Nephron progenitor cell (in vitro differentiated cells): ENCODE measurements around the gene DTNB.

Experiments
- DNase-seq: peaks from one replicate; pipeline ENCODE4 v3.0.0; 2021
- H3K27ac Mint-ChIP-seq: 2 replicates; pipeline ENCODE4 v1.8.0; 2021; ENCODE audit warnings: mild to moderate bottlenecking, moderate library complexity, mixed read lengths
- H3K27me3 Mint-ChIP-seq: 2 replicates; pipeline ENCODE4 v1.8.0; 2021; ENCODE audit warnings: mild to moderate bottlenecking, low read depth, mixed read lengths; ENCODE audit not compliant: poor library complexity
- H3K36me3 Mint-ChIP-seq: 2 replicates; pipeline ENCODE4 v1.8.0; 2021; ENCODE audit warnings: low read depth, mixed read lengths
- H3K4me1 Mint-ChIP-seq: 2 replicates; pipeline ENCODE4 v1.8.0; 2021; ENCODE audit warnings: mixed read lengths
- H3K4me3 Mint-ChIP-seq: 2 replicates; pipeline ENCODE4 v1.8.0; 2021; ENCODE audit warnings: mild to moderate bottlenecking, moderate library complexity, mixed read lengths
- H3K9me3 Mint-ChIP-seq: 2 replicates; pipeline ENCODE4 v1.8.0; 2021; ENCODE audit warnings: mild to moderate bottlenecking, moderate library complexity, mixed read lengths
- TF ChIP-seq, protein P1 (sequence below): fragments of 200-600 bp; sonication (generic); IDR thresholded peaks from 2 replicates; pipeline ENCODE4 v1.5.0; 2021; ENCODE audit warnings: antibody characterized with exemption

Gene DTNB

DNA sequence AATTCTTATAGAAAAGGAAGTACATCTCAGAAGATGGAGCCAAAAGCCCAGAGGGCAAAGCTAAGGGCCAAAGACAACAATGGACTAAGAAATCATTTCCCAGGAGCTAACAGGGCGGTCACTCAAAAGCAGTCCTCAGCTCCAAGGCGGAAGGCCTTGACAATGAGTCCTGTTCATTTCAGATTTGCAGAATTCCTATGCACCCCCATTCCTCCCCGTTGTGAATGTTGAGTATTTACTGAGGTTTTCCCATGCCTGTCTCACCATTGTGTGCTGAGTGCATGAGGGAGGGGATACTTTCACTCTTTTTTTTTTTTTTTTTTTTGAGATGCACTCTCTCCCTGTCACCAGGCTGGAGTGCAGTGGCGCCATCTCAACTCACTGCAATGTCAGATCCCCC lies 18.8 kb upstream of the DTNB start:
- TF ChIP-seq, protein P1, sequence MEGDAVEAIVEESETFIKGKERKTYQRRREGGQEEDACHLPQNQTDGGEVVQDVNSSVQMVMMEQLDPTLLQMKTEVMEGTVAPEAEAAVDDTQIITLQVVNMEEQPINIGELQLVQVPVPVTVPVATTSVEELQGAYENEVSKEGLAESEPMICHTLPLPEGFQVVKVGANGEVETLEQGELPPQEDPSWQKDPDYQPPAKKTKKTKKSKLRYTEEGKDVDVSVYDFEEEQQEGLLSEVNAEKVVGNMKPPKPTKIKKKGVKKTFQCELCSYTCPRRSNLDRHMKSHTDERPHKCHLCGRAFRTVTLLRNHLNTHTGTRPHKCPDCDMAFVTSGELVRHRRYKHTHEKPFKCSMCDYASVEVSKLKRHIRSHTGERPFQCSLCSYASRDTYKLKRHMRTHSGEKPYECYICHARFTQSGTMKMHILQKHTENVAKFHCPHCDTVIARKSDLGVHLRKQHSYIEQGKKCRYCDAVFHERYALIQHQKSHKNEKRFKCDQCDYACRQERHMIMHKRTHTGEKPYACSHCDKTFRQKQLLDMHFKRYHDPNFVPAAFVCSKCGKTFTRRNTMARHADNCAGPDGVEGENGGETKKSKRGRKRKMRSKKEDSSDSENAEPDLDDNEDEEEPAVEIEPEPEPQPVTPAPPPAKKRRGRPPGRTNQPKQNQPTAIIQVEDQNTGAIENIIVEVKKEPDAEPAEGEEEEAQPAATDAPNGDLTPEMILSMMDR: no peak
- Mint-ChIP-seq H3K4me3 (no peak overlapping the region), H3K36me3 (no peaks in the 10 kb centered on the region), H3K27ac (no peak overlapping the region), H3K4me1 (no peaks in the 10 kb centered on the region), H3K27me3 (peaks cover 13% of the 10 kb centered on the region), H3K9me3 (no peaks in the 10 kb centered on the region)
- DNase-seq: no peak

DNA sequence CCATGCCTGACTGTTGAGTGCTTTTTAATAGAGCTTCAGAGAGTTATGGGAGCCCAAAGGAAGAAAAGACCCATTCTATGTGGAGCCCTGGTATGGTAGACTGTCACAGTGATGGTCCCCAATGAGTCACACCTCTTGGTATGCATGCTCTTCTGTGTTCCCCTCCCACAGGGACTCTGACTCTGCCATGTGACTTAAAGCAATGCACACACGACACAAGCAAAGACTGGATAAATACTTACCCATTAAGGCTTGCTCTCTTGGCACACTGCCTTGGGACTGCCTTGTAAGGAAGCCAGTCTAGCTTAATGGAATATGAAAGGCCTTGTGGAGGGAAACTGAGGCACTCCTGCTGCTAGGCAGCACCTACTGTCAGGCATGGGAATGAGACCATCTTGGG lies 16.7 kb upstream of the DTNB start:
- TF ChIP-seq, protein P1: no peak
- peaks cover 8% of the 10 kb centered on the region for H3K27me3 Mint-ChIP-seq
- H3K4me1 Mint-ChIP-seq: peaks cover 12% of the 10 kb centered on the region
- H3K4me3 Mint-ChIP-seq: no peak overlapping the region
- no peak overlapping the region for H3K27ac Mint-ChIP-seq
- DNase-seq: no peak
- no peaks in the 10 kb centered on the region for H3K9me3 Mint-ChIP-seq
- H3K36me3 Mint-ChIP-seq: no peaks in the 10 kb centered on the region

DNA sequence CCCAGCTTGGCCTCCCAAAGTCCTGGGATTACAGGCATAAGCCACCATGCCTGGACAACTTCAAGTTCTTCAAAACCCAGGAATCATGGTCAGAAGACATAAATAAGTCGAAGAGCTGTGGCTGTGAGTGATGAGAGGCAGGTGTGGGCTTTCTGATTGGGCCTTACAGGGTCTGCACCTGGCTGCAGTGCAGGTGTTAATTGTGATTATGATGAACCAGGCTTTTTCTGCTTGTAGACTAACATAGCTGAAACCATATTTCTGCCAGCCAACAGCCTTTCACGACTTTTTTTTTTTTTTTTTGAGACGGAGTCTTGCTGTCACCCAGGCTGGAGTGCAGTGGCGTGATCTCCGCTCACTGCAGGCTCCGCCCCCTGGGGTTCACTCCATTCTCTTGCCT lies 14.9 kb upstream of the DTNB start:
- Mint-ChIP-seq H3K4me1 (peaks cover 28% of the 10 kb centered on the region), H3K27me3 (peaks cover 7% of the 10 kb centered on the region), H3K27ac (no peak overlapping the region), H3K9me3 (no peaks in the 10 kb centered on the region), H3K4me3 (no peak overlapping the region), H3K36me3 (no peaks in the 10 kb centered on the region)
- no peak for DNase-seq
- TF ChIP-seq, protein P1: no peak

DNA sequence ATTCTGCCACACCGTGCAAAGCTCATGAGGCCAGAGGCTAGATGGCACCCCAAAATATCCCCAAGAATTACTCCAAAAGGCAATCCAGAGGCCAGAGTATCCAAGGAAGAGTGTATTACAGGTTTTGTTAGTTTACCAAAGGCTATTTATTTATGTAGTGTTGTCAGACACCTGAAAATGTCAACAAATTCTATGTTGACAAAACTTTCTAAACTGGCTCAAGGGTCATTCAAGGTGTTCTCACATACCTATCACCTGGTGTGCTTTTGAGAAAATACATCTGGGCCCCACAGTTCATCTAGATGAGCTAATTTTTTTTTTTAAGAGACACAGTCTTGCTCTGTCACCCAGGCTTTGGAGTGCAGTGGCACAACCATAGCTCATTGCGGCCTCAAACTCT lies 12.4 kb upstream of the DTNB start:
- Mint-ChIP-seq H3K4me1 (peaks cover 33% of the 10 kb centered on the region), H3K9me3 (no peaks in the 10 kb centered on the region), H3K27ac (no peak overlapping the region), H3K36me3 (no peaks in the 10 kb centered on the region), H3K27me3 (peaks cover 9% of the 10 kb centered on the region), H3K4me3 (no peak overlapping the region)
- TF ChIP-seq, protein P1: no peak
- no peak for DNase-seq

DNA sequence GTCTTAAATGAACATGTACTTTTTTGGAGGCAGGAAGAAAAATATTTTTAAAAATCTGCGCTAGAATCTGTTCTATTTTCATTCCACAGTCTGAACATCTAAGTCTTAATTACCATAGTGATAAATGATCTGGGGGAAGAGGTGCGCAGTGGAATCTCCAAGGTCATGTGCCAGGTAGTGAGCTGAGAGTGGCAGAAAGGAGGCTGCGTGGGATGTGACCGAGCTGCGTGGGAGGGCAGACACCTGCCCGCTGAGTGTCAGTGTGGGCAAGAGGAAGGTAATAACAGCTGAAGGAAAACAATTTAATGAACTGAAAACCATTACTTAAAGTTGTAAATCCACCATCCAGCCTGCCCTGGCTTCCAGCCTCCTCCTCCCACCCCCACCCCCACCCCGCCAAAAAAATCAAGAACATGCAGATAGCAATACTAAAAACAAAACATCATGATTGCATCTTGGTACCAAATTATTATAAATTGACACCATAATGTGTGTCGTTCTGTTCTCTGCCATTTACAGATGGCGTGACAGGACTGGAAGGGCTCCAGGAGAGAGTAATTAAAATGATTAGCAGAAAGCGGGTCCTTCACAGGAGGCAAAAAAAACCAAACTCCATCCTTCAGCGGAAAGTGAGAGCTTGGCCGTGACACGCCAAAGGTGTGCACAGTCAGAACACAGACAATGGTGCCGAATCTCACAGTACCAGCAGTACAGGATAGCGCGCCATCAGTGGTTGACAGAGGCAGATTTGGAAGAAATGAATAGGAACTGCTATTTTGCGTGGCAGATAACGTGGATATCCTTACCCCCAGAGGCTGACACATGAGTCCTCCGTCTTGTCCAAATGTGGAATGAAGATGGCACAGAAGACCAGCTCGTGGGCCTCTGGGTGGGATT lies 11.4 kb upstream of the DTNB start:
- no peak for DNase-seq
- H3K9me3 Mint-ChIP-seq: no peaks in the 10 kb centered on the region
- H3K36me3 Mint-ChIP-seq: no peaks in the 10 kb centered on the region
- TF ChIP-seq, protein P1: no peak
- peaks cover 6% of the 10 kb centered on the region for H3K27me3 Mint-ChIP-seq
- no peak overlapping the region for H3K4me3 Mint-ChIP-seq
- peak overlapping the region; percentile 6 for H3K27ac Mint-ChIP-seq
- H3K4me1 Mint-ChIP-seq: peaks cover 33% of the 10 kb centered on the region

DNA sequence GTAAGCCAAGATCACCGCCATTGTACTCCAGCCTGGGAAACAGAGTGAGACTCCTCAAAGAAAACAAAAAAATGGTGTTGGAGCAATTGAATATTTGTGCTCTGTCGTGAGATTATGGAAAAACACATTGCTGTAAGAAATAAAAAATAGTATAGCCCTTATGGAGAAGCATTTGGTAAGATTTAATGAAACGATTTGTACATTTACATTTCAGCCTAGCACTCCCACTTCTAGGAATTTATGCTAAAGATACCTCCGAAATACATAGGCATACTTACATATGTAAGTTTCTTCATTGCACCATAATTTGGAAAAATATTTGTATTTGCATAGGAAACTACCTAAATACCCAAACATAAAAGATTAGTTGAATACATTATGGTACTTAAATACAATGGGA lies 8.7 kb upstream of the DTNB start:
- Mint-ChIP-seq H3K27ac (no peak overlapping the region), H3K4me1 (peaks cover 33% of the 10 kb centered on the region), H3K36me3 (no peaks in the 10 kb centered on the region), H3K27me3 (peaks cover 6% of the 10 kb centered on the region), H3K9me3 (no peaks in the 10 kb centered on the region), H3K4me3 (no peak overlapping the region)
- TF ChIP-seq, protein P1: no peak
- DNase-seq: no peak
